CD14-positive monocyte (primary cell): ENCODE results near the gene LRRK1. TPM values are rescaled to one million over a fixed set of nuclear protein-coding genes. Genes with fewer than 3 reads are reported as not detected.

Experiments
- DNase-seq, 3 donors: peaks; one replicate each; pipeline ENCODE4 v3.0.0-alpha.2; 2011 to 2022
- H2AFZ ChIP-seq: 2 replicates; pipeline ENCODE4 v1.6.0; 2012; ENCODE audit warnings: mild to moderate bottlenecking, low read depth, low read length, inconsistent platforms; ENCODE audit not compliant: insufficient read depth, poor library complexity, severe bottlenecking
- H3K27ac ChIP-seq, 2 donors: 1 replicate in 1 of 2; 2 replicates in 1 of 2; pipeline ENCODE4 v1.5.1; 2012 to 2013; ENCODE audit warnings: low read length in 2 of 2, control low read depth in 1 of 2, inconsistent platforms in 1 of 2, low read depth in 1 of 2, mild to moderate bottlenecking in 1 of 2
- H3K27me3 ChIP-seq, 2 donors: one replicate each; pipeline versions ENCODE4 v1.6.0 to v1.6.1; 2011 to 2013; ENCODE audit warnings: low read length in 2 of 2; ENCODE audit not compliant: control insufficient read depth in 2 of 2, insufficient read depth in 2 of 2
- H3K36me3 ChIP-seq, 2 donors: replicated peaks in 1 of 2; 1 replicate in 1 of 2; 2 replicates in 1 of 2; pipeline versions ENCODE4 v1.5.1 to v1.6.1; 2012 to 2013; ENCODE audit warnings: low read length in 2 of 2, control low read depth in 1 of 2, inconsistent platforms in 1 of 2, mild to moderate bottlenecking in 1 of 2; ENCODE audit not compliant: insufficient read depth in 2 of 2, control insufficient read depth in 1 of 2
- H3K4me1 ChIP-seq, 2 donors: 1 replicate in 1 of 2; 2 replicates in 1 of 2; pipeline versions ENCODE4 v1.5.1 to v1.6.1; 2012 to 2013; ENCODE audit warnings: low read length in 2 of 2, control low read depth in 1 of 2, inconsistent platforms in 1 of 2, mild to moderate bottlenecking in 1 of 2, moderate library complexity in 1 of 2; ENCODE audit not compliant: insufficient read depth in 2 of 2, control insufficient read depth in 1 of 2
- H3K4me2 ChIP-seq: replicated peaks from 2 replicates; pipeline ENCODE3; 2012; ENCODE audit warnings: low read length, moderate library complexity, mild to moderate bottlenecking; ENCODE audit not compliant: poor library complexity, severe bottlenecking; ENCODE audit errors: extremely low read depth
- H3K4me3 ChIP-seq, 3 experiments: fragments of 200-600 bp in 1 of 3; sonication (generic) in 1 of 3; replicated peaks in 1 of 3; 1 replicate in 2 of 3; 2 replicates in 1 of 3; pipeline ENCODE4 v1.5.1; 2011 to 2013; ENCODE audit warnings: low read length in 3 of 3, mild to moderate bottlenecking in 3 of 3, control low read depth in 2 of 3, low read depth in 2 of 3, inconsistent platforms in 1 of 3, moderate library complexity in 1 of 3
- H3K79me2 ChIP-seq: 2 replicates; pipeline ENCODE4 v1.6.0; 2012; ENCODE audit warnings: mild to moderate bottlenecking, control low read depth, inconsistent platforms, low read length, moderate library complexity; ENCODE audit not compliant: insufficient read depth
- H3K9ac ChIP-seq: 2 replicates; pipeline ENCODE4 v1.6.0; 2017; ENCODE audit warnings: low read length, mild to moderate bottlenecking; ENCODE audit not compliant: insufficient read depth, poor library complexity, severe bottlenecking
- H3K9me3 ChIP-seq, 2 donors: replicated peaks in 1 of 2; 1 replicate in 1 of 2; 2 replicates in 1 of 2; pipeline versions ENCODE4 v1.5.1 to v1.6.1; 2012 to 2013; ENCODE audit warnings: low read length in 2 of 2, control low read depth in 1 of 2; ENCODE audit not compliant: control insufficient read depth in 1 of 2, insufficient read depth in 1 of 2
- H4K20me1 ChIP-seq: 2 replicates; pipeline ENCODE4 v1.6.0; 2012; ENCODE audit warnings: mild to moderate bottlenecking, low read length, control low read depth, moderate library complexity; ENCODE audit not compliant: insufficient read depth
- H3K27ac Mint-ChIP-seq, 7 donors: one replicate each; pipeline ENCODE4 v1.8.0; 2020; ENCODE audit warnings: mild to moderate bottlenecking in 7 of 7, mixed read lengths in 7 of 7, moderate library complexity in 6 of 7, inconsistent platforms in 2 of 7
- H3K27me3 Mint-ChIP-seq, 3 donors: one replicate each; pipeline ENCODE4 v1.8.0; 2021 to 2022; ENCODE audit warnings: low read depth in 3 of 3, mild to moderate bottlenecking in 3 of 3, mixed read lengths in 3 of 3, moderate library complexity in 3 of 3, inconsistent platforms in 1 of 3
- H3K36me3 Mint-ChIP-seq, 2 donors: one replicate each; pipeline ENCODE4 v1.8.0; 2020; ENCODE audit warnings: mixed read lengths in 2 of 2, inconsistent platforms in 1 of 2, mild to moderate bottlenecking in 1 of 2
- H3K4me1 Mint-ChIP-seq: one replicate; pipeline ENCODE4 v1.8.0; 2020; ENCODE audit warnings: mild to moderate bottlenecking, mixed read lengths
- H3K4me3 Mint-ChIP-seq, 2 donors: one replicate each; pipeline ENCODE4 v1.8.0; 2020; ENCODE audit warnings: mild to moderate bottlenecking in 2 of 2, mixed read lengths in 2 of 2, moderate library complexity in 1 of 2
- H3K9me3 Mint-ChIP-seq, 7 donors: one replicate each; pipeline ENCODE4 v1.8.0; 2020 to 2022; ENCODE audit warnings: mixed read lengths in 7 of 7, mild to moderate bottlenecking in 6 of 7, moderate library complexity in 6 of 7, inconsistent platforms in 2 of 7
- CTCF ChIP-seq: fragments of 200-600 bp; IDR thresholded peaks from one replicate; pipeline ENCODE4 v1.8.0; 2022; ENCODE audit warnings: antibody characterized with exemption, mild to moderate bottlenecking
- WGBS: methylation state at CpG from one replicate; pipeline ENCODE4 v1.1.5; 2013; ENCODE audit warnings: missing lambda C conversion rate; ENCODE audit not compliant: insufficient coverage; 5-methylcytosine and 5-hydroxymethylcytosine counted together
- intact Hi-C, 2 donors: fragments of 100-400 bp; cut with micrococcal nuclease; formaldehyde crosslinking; loops; one replicate each; pipeline versions ENCODE4 v1.15.0 to v1.15.1; 2023
- polyA plus RNA-seq, 3 donors: library from polyadenylated mRNA; depleted of rRNA in 1 of 3; unstranded in 2 of 3; stranded (reverse) in 1 of 3; fragments of 300-500 nt in 2 of 3; fragments of >200 nt in 1 of 3; fragmentation: Illumina TruSeq in 2 of 3; gene quantifications; 1 replicate in 2 of 3; 2 replicates in 1 of 3; pipeline ENCODE4 v1.2.3, GENCODE V29; 2012 to 2021

LRRK1 gene
- polyA plus RNA-seq, 3 donors = 1.7 to 18.9 (median 5.4) TPM

- Mint-ChIP-seq H3K4me1 (peaks cover 32% of the 10 kb centered on the region), H3K36me3 (peaks cover 91 to 92% of the 10 kb centered on the region in 2 donors), H3K27ac (peak overlapping the region; percentile 33 to 92 (median 80)), H3K9me3 (peaks cover 0 to 7% (median 5%) of the 10 kb centered on the region in 7 donors), H3K4me3 (peak overlapping the region; percentile 21 to 76), H3K27me3 (peaks cover 46 to 77% (median 52%) of the 10 kb centered on the region in 3 donors)
- Histone ChIP-seq H4K20me1 (peaks cover 2% of the 10 kb centered on the region), H3K27me3 (peaks cover 0 to 49% of the 10 kb centered on the region in 2 donors), H3K4me3 (no peak overlapping the region), H3K9me3 (no peaks in the 10 kb centered on the region), H3K4me1 (peaks cover 30 to 33% of the 10 kb centered on the region in 2 donors), H3K4me2 (peak overlapping the region; percentile 24), H2AFZ (no peak overlapping the region), H3K36me3 (peaks cover 46 to 81% of the 10 kb centered on the region in 2 donors), H3K27ac (peak overlapping the region in 1 of 2 donors; percentile 9), H3K9ac (no peak overlapping the region), H3K79me2 (no peaks in the 10 kb centered on the region)
- DNase-seq = no peak
- 80% methylated on average over 8 of the region's 11 CpGs for WGBS
- intact Hi-C loops = no loop called here
- TF ChIP-seq CTCF = no peak
These were observed 104.4 kb downstream of the LRRK1 start for GRCh38 chr15:101023501-101024072.

- no peak overlapping the region for H3K9ac ChIP-seq
- Mint-ChIP-seq H3K27me3 (peaks cover 51 to 82% (median 58%) of the 10 kb centered on the region in 3 donors), H3K4me3 (peak overlapping the region; percentile 21 to 76), H3K36me3 (peaks cover 94% of the 10 kb centered on the region in 2 donors), H3K27ac (peak overlapping the region; percentile 37 to 92 (median 80)), H3K4me1 (peaks cover 31% of the 10 kb centered on the region), H3K9me3 (peaks cover 0 to 7% (median 5%) of the 10 kb centered on the region in 7 donors)
- H3K4me1 ChIP-seq = peaks cover 26 to 30% of the 10 kb centered on the region in 2 donors
- H3K79me2 ChIP-seq = no peaks in the 10 kb centered on the region
- peaks cover 1% of the 10 kb centered on the region for H4K20me1 ChIP-seq
- peak overlapping the region in 1 of 2 donors; percentile 9 for H3K27ac ChIP-seq
- peaks cover 51 to 83% of the 10 kb centered on the region in 2 donors for H3K36me3 ChIP-seq
- H3K27me3 ChIP-seq = peaks cover 0 to 52% of the 10 kb centered on the region in 2 donors
- intact Hi-C loops = no loop called here
- no peak for TF ChIP-seq CTCF
- no peak overlapping the region for H2AFZ ChIP-seq
- peak overlapping the region; percentile 24 for H3K4me2 ChIP-seq
- 60% methylated on average over 11 of the region's 11 CpGs for WGBS
- H3K4me3 ChIP-seq = peak overlapping the region in 1 of 3 experiments; percentile 24
- DNase-seq = no peak
- H3K9me3 ChIP-seq = no peaks in the 10 kb centered on the region
These were observed 105.0 kb downstream of the LRRK1 start for GRCh38 chr15:101024073-101024695.
